ENCODE data around the gene AHCY.
A peak's percentile ranks its signal among the peaks of the same experiment; 100 is the strongest.

Gene AHCY

GRCh38 chr20:34322267-34323105, 19.3 kb upstream of the AHCY start:
- Histone ChIP-seq H3K4me3 (ENCODE audit: low read depth, low read length) (no peak overlapping the region), H3K27ac (ENCODE audit: low read depth, low read length) (no peak overlapping the region), H3K27me3 (ENCODE audit: insufficient read depth, low read length) (no peaks in the 10 kb centered on the region), H3K36me3 (ENCODE audit: insufficient read depth, low read length) (no peaks in the 10 kb centered on the region), H2AFZ (ENCODE audit: low read length, unreplicated experiment) (no peak overlapping the region), H3K4me1 (ENCODE audit: control insufficient read depth, insufficient read depth, low read length, unreplicated experiment) (no peaks in the 10 kb centered on the region), H3K79me2 (ENCODE audit: control insufficient read depth, insufficient read depth, low read length, unreplicated experiment) (no peaks in the 10 kb centered on the region)

- Histone ChIP-seq H3K4me3 (ENCODE audit: low read depth, low read length) (no peak overlapping the region), H3K79me2 (ENCODE audit: control insufficient read depth, insufficient read depth, low read length, unreplicated experiment) (no peaks in the 10 kb centered on the region), H3K4me1 (ENCODE audit: control insufficient read depth, insufficient read depth, low read length, unreplicated experiment) (peaks cover 8% of the 10 kb centered on the region), H3K36me3 (ENCODE audit: insufficient read depth, low read length) (no peaks in the 10 kb centered on the region), H3K27me3 (ENCODE audit: insufficient read depth, low read length) (no peaks in the 10 kb centered on the region), H2AFZ (ENCODE audit: low read length, unreplicated experiment) (no peak overlapping the region), H3K27ac (ENCODE audit: low read depth, low read length) (no peak overlapping the region)
Measured at GRCh38 chr20:34320861-34321260, 17.7 kb upstream of the AHCY start.

DNA sequence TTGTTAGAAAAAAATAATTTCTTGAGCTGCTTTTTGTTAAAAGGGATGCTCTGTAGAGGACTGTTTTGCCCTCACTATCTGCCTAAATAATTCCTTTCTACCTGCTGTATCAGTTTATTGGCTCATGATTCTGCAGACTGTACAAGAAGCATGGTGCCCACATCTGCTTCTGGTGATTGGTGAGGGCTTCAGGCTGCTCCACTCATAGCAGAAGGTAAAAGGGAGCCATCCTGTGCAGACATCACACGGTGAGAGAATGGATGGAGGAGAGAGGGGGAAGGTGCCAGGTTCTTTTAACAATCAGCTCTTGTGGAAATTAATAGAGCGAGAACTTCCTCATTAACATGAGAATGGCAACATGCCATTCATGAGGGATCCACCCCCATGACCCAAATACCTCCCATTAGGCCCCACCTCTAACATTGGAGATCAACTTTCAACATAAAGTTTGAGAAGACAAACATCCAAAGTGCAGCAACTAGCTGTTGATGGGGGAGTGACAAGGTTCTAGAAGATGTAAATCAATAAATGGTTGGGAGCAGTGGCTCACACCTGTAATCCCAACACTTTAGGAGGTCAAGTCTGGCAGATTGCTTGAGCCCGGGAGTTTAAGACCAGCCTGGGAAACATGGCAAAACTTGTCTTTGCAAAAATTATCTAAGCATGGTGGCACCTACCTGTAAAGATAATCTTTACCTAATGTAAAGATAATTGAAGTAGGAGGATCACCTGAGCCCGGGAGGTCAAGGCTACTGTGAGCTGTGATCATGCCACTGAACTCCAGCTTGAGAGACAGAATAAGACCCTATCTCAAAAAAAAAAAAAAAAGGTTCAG, 15.7 kb upstream of the AHCY start:
- no peak overlapping the region for H3K4me3 ChIP-seq (ENCODE audit: low read depth, low read length)
- no peaks in the 10 kb centered on the region for H3K27me3 ChIP-seq (ENCODE audit: insufficient read depth, low read length)
- H3K4me1 ChIP-seq (ENCODE audit: control insufficient read depth, insufficient read depth, low read length, unreplicated experiment): peaks cover 17% of the 10 kb centered on the region
- no peak overlapping the region for H3K27ac ChIP-seq (ENCODE audit: low read depth, low read length)
- no peak overlapping the region for H2AFZ ChIP-seq (ENCODE audit: low read length, unreplicated experiment)
- no peaks in the 10 kb centered on the region for H3K36me3 ChIP-seq (ENCODE audit: insufficient read depth, low read length)
- no peaks in the 10 kb centered on the region for H3K79me2 ChIP-seq (ENCODE audit: control insufficient read depth, insufficient read depth, low read length, unreplicated experiment)

DNA sequence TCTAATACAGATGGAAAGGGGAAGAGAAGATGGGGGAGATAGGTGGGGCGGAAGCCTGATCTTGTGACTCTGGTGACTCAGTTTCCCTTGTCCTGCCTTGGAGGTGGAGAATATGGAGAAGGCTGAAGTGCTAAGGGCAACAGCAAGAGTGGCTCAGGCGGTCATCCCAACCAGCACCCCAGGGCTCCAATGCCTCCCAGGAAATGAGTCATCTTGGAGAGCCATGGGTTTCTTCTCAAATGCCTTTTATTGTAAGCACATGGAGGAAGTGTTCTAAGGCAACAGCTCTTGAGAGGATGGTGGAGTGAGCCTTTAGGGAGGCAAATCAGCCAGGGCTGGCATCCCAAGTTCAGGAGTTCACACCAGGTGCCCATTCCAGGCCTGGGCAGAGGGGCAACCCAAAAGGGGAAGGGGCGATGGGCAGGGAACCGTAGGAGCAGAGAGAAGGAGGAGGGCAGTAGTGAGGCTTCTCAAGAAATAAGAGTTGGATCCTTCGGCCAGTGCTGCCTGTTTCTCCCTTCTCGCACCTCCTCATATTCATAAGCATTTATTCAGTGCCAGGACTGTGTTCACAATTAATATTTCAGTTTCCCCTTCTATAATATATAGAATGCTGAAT, 13.2 kb upstream of the AHCY start:
- H3K36me3 ChIP-seq (ENCODE audit: insufficient read depth, low read length): no peaks in the 10 kb centered on the region
- no peak overlapping the region for H3K27ac ChIP-seq (ENCODE audit: low read depth, low read length)
- no peak overlapping the region for H3K4me3 ChIP-seq (ENCODE audit: low read depth, low read length)
- H2AFZ ChIP-seq (ENCODE audit: low read length, unreplicated experiment): no peak overlapping the region
- no peaks in the 10 kb centered on the region for H3K79me2 ChIP-seq (ENCODE audit: control insufficient read depth, insufficient read depth, low read length, unreplicated experiment)
- no peaks in the 10 kb centered on the region for H3K27me3 ChIP-seq (ENCODE audit: insufficient read depth, low read length)
- peaks cover 22% of the 10 kb centered on the region for H3K4me1 ChIP-seq (ENCODE audit: control insufficient read depth, insufficient read depth, low read length, unreplicated experiment)

GRCh38 chr20:34315236-34315635, 12.1 kb upstream of the AHCY start:
- Histone ChIP-seq H3K79me2 (ENCODE audit: control insufficient read depth, insufficient read depth, low read length, unreplicated experiment) (no peaks in the 10 kb centered on the region), H2AFZ (ENCODE audit: low read length, unreplicated experiment) (no peak overlapping the region), H3K4me1 (ENCODE audit: control insufficient read depth, insufficient read depth, low read length, unreplicated experiment) (peaks cover 26% of the 10 kb centered on the region), H3K27ac (ENCODE audit: low read depth, low read length) (no peak overlapping the region), H3K27me3 (ENCODE audit: insufficient read depth, low read length) (no peaks in the 10 kb centered on the region), H3K4me3 (ENCODE audit: low read depth, low read length) (no peak overlapping the region), H3K36me3 (ENCODE audit: insufficient read depth, low read length) (no peaks in the 10 kb centered on the region)

GRCh38 chr20:34312544-34313217, 9.5 kb upstream of the AHCY start:
- no peaks in the 10 kb centered on the region for H3K36me3 ChIP-seq (ENCODE audit: insufficient read depth, low read length)
- peak overlapping the region; percentile 50 for H3K4me3 ChIP-seq (ENCODE audit: low read depth, low read length)
- H3K79me2 ChIP-seq (ENCODE audit: control insufficient read depth, insufficient read depth, low read length, unreplicated experiment): no peaks in the 10 kb centered on the region
- no peak overlapping the region for H3K27ac ChIP-seq (ENCODE audit: low read depth, low read length)
- no peaks in the 10 kb centered on the region for H3K27me3 ChIP-seq (ENCODE audit: insufficient read depth, low read length)
- peaks cover 26% of the 10 kb centered on the region for H3K4me1 ChIP-seq (ENCODE audit: control insufficient read depth, insufficient read depth, low read length, unreplicated experiment)
- H2AFZ ChIP-seq (ENCODE audit: low read length, unreplicated experiment): peak overlapping the region; percentile 30

DNA sequence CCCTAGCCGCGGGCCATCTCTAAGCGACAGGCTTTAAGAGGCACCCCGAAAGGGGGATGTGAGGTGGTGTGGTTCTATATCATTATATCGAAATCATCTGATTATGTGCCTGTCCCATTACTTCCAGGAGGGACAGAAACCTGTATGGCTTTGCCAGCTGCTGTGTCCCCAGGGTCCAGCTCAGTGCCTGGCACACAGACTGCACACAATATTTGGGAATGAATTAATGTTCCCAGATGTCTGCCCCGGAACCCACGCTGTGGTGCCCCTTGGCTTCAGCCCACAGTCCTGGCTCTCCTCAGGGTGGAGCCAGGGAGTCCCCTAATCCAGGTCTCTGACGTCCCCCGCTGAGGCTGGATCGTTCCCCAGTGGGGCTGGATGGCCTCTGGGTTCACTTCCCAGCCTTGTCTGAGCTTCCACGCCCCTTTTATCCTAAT, 8.9 kb upstream of the AHCY start:
- Histone ChIP-seq H3K4me1 (ENCODE audit: control insufficient read depth, insufficient read depth, low read length, unreplicated experiment) (peaks cover 26% of the 10 kb centered on the region), H3K36me3 (ENCODE audit: insufficient read depth, low read length) (no peaks in the 10 kb centered on the region), H2AFZ (ENCODE audit: low read length, unreplicated experiment) (peak overlapping the region; percentile 30), H3K27ac (ENCODE audit: low read depth, low read length) (no peak overlapping the region), H3K4me3 (ENCODE audit: low read depth, low read length) (peak overlapping the region; percentile 50), H3K79me2 (ENCODE audit: control insufficient read depth, insufficient read depth, low read length, unreplicated experiment) (no peaks in the 10 kb centered on the region), H3K27me3 (ENCODE audit: insufficient read depth, low read length) (no peaks in the 10 kb centered on the region)

GRCh38 chr20:34311118-34312023, 8.2 kb upstream of the AHCY start:
- no peak overlapping the region for H3K27ac ChIP-seq (ENCODE audit: low read depth, low read length)
- H3K27me3 ChIP-seq (ENCODE audit: insufficient read depth, low read length): no peaks in the 10 kb centered on the region
- H2AFZ ChIP-seq (ENCODE audit: low read length, unreplicated experiment): peak overlapping the region; percentile 30
- peak overlapping the region; percentile 50 for H3K4me3 ChIP-seq (ENCODE audit: low read depth, low read length)
- peaks cover 23% of the 10 kb centered on the region for H3K4me1 ChIP-seq (ENCODE audit: control insufficient read depth, insufficient read depth, low read length, unreplicated experiment)
- no peaks in the 10 kb centered on the region for H3K79me2 ChIP-seq (ENCODE audit: control insufficient read depth, insufficient read depth, low read length, unreplicated experiment)
- no peaks in the 10 kb centered on the region for H3K36me3 ChIP-seq (ENCODE audit: insufficient read depth, low read length)

GRCh38 chr20:34310481-34311117, 7.4 kb upstream of the AHCY start:
- Histone ChIP-seq H2AFZ (ENCODE audit: low read length, unreplicated experiment) (no peak overlapping the region), H3K79me2 (ENCODE audit: control insufficient read depth, insufficient read depth, low read length, unreplicated experiment) (no peaks in the 10 kb centered on the region), H3K27me3 (ENCODE audit: insufficient read depth, low read length) (no peaks in the 10 kb centered on the region), H3K4me1 (ENCODE audit: control insufficient read depth, insufficient read depth, low read length, unreplicated experiment) (peaks cover 16% of the 10 kb centered on the region), H3K27ac (ENCODE audit: low read depth, low read length) (no peak overlapping the region), H3K36me3 (ENCODE audit: insufficient read depth, low read length) (no peaks in the 10 kb centered on the region), H3K4me3 (ENCODE audit: low read depth, low read length) (no peak overlapping the region)
